CD4-positive, alpha-beta T cell treated with Interleukin-1 beta for 1 hour (primary cell): ENCODE data around the gene ZNF302.
"Not testable (repeated sequence)": the region's sequence is repeated elsewhere in the genome, so short reads cannot be mapped to it uniquely, and the experiment has no call there.

Source experiments
- DNase-seq, 2 donors: peaks; one replicate each; pipeline ENCODE4 v3.0.0-alpha.2; 2020 to 2022

Gene ZNF302

GRCh38 chr19:34677386-34678084 is at the start of gene ZNF302:
Gene ZNF302, plus strand, starts transcription at chr19:34677678. Its CDS starts 1,127 bp downstream, at chr19:34678805.
- peak; percentile 93 to 94 for DNase-seq

DNA sequence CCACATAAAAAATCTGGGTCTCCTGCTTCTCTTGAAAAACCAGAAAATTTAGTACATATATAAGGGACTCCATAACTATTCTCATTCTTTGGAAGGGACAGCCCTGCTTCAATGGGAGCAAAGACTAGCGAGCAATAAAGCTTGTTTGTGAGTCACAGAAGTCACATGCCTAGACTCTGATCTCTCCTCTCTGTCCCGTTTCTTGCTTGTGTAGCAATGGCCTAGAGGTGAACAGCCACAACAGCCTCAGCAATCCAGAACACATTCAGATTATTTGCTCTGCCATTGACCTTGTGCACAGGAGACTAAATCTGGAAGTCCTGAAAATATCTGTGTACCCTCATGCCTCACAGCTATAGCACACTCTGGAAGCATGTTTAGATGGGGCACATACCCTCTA is 43.7 kb upstream of the ZNF302 start:
- no peak for DNase-seq

DNA sequence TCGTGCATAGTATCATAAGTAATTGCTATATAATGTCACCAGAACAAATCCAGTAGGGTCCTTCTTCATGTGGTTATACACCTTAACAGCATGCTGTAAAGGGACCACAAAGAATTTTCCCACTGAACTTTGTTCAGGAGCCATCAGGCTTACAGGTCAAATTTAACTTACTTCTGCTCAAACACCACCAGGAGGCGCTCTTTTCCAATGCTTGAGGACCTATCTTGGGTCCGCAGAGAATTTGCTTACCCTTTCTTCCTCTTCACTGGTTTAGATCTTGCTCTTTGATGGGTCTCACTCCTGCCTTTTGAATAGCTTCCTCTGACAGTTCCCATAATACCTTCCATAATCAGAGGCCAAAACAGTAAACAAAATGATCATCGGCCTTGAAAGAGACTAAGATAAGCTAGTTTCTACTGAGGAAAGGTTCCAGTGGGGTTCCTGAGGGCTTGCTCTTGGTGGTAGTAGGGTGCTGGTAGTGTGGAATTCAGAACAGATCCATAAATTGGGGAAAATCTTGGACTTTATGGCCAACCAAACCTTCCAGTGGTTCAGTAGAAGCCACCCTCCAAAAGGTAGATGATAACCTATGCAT is 37.9 kb upstream of the ZNF302 start:
- DNase-seq, result peak; percentile 49 to 71

DNA sequence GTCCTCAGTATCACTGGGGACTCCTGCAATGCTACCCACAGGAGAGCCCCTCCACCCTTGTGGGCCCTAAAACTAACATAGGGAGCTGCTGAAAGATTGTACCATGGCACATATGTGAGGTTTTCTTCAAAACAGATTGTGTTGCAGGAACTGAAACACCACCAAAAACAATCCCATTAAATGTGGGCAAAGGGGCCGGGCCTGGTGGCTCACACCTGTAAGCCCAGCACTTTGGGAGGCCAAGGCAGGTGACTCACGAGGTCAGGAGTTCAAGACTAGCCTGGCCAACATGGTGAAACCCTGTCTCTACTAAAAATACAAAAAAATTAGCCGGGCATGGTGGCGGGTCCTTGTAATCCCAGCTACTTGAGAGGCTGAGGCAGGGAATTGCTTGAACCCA is 35.2 kb upstream of the ZNF302 start:
- no peak for DNase-seq

- DNase-seq, result no peak
Measured at GRCh38 chr19:34644991-34645461, 32.5 kb upstream of the ZNF302 start.

DNA sequence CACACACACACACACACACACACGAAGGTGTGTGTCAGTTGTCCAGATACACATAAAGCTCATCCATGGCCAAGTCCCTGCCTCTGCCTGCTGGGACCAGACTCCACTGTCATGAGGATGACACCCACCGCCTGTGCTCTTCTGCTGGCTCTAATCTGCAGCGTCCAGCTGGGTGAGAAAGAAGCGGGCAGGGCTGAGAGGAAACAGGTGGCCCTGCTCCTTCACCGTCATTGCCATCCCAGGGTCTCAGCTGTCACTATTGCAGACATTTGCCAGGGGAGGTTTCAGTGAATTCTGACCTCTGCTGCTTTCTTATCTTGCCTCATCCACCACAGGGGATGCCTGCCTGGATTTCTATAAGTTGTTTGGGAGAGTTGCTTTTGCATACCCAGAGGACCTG is 31.9 kb upstream of the ZNF302 start:
- DNase-seq, result no peak

DNA sequence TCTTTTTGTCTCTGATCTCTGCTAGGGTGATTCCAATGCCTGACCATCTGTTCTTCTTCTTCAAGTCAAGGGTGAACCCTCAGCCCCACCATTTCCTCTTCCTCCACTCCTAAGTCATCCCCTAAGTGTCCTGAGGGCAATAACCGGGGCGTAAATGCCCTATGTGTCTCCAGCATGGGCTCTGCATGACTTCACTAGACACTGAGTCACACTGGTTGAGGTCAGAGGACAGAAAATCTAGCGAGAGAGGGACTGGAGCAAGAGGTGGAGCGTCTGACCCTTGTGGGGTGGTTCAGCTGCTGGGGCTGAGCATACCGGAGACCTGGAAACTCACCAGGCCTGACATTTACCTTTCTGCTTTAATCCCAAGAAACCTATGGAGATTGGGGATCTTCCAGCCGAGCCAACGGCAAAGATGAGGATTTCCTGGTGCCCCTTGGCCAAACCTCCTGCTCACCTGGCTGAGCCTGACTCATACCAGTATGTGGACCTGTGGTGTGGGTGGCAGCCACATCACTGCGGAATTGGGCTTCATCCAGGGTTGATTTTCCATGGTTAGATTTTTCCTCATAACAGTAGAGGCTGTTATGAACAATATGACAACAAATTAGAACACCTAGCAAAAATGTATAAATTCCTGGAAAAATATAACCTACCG is 27.5 kb upstream of the ZNF302 start:
- DNase-seq, result no peak

- DNase-seq, result no peak
Measured at GRCh38 chr19:34651747-34652146, 25.7 kb upstream of the ZNF302 start.

DNA sequence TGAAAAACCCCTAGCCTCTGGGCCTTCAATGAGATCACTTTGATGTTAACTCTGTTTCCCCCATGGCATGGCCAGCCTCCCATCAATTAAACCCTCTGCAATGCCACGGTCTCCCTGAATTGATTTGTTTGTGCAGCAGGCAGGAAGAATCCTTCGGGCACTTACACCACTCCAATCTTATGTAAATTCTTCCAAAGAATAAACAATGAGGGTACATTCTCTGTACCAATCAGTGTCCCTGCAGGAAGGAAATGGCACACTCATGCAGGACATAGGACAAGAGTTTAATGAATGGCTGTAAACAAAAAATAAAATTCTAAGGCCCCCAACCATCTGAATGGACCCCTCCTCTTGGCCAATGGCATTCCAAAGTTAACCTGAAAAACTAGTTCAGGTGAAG is 22.7 kb upstream of the ZNF302 start:
- DNase-seq, result no peak

- DNase-seq, result no peak
Measured at GRCh38 chr19:34655651-34656050, 21.8 kb upstream of the ZNF302 start.

GRCh38 chr19:34661357-34661756 is 16.1 kb upstream of the ZNF302 start:
- no peak for DNase-seq

- peak; percentile 34 to 66 for DNase-seq
Measured at GRCh38 chr19:34662919-34663318, 14.6 kb upstream of the ZNF302 start.

DNA sequence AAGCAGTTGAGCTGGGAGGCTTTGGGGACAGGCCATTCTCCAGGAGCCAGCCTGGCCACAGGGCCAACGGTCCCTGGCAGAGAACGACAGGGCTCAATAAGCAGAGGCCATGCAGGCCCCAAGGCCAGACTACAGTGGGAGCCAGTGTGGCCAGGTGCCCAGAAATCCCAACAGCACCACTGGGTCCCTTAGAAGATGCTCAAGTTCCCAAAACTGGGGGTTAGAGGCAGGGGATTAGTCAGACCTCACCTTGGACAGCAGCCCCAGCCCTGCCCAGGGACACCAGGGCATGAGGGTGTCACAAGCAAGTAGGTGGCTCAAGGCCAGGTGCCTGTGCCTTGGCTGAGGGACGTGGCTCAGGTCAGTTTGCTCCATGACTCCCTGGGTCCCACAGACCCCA is 13.3 kb upstream of the ZNF302 start:
- DNase-seq, result no peak

DNA sequence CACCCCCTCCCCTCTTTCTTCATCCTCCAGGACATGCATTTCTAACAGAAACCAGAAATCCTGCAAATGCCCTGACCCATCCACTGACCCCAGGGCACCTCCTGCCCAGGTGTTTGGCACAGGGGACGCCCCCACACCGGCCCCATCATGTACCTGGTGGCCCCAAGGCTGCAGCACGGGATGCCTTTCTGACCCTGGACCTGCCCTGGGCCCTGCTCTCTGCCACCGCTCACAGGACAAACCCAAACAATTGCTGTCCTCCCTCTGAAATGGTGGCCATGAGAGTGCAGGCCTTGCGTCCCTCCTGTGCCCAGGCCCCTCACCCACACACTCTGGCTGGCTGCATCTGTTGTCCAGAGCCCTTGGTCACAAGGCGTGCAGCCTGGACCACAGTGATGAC is 12.6 kb upstream of the ZNF302 start:
- DNase-seq, result no peak

DNA sequence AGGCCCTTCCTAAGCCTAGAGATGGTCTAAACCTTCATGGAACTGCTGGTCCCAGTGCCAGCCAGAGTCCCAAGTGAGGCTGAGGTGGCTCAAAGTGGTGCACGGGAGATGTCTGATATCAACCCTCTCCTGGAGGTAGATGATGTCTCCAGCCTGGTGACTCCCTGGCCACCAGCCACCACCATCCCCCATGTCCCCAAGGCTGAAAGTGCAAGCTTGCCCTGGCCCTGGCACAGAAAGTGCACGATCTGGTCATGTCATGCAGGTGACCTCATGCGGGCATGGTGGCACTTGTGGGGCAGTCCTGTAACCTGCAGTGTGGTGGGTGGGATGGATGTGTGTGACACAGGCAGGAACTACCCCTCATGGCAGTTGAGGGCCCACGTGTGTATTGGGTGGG is 12.2 kb upstream of the ZNF302 start:
- not testable (repeated sequence) for DNase-seq

DNA sequence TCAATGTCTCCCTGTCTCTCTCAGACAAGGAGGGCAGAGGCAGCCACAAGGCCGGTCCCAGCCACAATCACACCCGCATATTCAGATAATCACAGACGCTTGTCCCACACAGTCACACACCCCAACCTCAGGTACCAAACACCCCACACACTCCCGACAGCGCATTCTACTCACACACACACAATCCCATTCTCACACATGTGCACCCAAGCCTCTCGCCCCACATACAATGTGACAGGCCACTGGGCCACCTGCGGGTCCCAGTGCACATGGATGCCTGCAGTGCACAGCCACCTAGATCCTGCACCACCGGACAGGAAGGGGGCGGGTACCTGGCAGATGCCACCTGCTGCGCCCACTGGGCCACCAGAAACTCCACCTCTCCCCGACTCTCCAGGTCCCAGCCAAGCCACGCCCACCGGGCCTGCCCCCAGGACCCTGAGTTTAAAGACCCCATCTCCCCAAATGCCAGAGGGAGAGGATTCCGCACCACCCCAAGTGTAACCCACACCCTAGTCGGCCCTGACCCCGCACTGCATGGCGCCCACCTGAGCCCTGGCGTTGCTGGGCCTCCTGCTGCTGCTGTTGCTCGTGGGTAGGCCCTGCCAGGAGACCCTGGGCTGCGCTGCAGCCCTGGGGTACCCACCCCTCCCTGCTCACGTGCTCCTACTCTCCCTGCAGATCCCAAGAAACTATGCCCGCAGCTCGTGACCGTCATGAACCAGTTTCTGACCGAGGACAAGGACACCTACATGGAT is 11.1 kb upstream of the ZNF302 start:
- no peak for DNase-seq

- DNase-seq, result no peak
Measured at GRCh38 chr19:34666958-34667265, 10.6 kb upstream of the ZNF302 start.

DNA sequence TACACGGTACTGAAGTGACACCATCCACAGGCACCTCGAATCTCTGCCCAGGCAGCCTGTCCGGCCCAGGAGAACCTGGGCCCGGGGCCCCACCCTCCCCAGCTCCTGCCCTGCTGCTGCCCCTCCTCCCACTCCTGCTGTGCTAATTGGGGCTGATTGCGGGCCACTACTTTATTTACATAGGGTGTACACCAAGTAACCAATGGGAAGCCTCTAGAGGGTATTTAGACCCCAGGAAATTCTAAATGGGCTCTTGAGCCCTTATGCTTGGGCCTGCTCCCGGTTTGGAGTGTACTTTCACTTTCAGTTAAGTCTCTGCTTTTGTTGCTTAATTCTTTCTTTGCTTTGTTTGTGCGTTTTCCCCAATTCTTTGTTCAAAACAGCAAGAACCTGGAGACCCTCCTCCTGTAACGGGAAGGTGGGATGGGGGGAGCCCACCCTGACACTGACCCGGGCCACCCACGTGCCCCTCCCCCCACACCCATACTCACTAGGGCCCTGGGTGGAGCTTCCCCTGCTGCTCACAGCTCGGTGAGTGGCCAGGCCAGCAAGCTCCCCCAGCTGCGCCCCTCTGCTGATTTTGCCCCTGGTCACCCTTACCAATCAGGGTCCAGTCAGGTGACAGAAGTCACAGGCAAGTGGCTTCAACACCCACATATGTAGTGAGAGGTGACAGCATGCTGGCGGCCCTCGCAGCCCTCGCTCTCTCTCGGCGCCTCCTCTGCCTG is 10.0 kb upstream of the ZNF302 start:
- DNase-seq, result peak in 1 of 2 donors; percentile 10

GRCh38 chr19:34668077-34668689 is 9.3 kb upstream of the ZNF302 start:
- DNase-seq, result not testable (repeated sequence)

GRCh38 chr19:34668690-34669089 is 8.8 kb upstream of the ZNF302 start:
- DNase-seq, result not testable (repeated sequence)

GRCh38 chr19:34669305-34669704 is 8.2 kb upstream of the ZNF302 start:
- no peak for DNase-seq

GRCh38 chr19:34671972-34672371 is 5.5 kb upstream of the ZNF302 start:
- DNase-seq, result no peak
